ENCODE measurements around the gene DDX18. TPM values are rescaled to one million over a fixed set of nuclear protein-coding genes. Genes with fewer than 3 reads are reported as not detected.

The DDX18 gene
- total and polyA plus RNA-seq, 12 donors: 17.5 to 40.4 (median 29.3) TPM

DNA sequence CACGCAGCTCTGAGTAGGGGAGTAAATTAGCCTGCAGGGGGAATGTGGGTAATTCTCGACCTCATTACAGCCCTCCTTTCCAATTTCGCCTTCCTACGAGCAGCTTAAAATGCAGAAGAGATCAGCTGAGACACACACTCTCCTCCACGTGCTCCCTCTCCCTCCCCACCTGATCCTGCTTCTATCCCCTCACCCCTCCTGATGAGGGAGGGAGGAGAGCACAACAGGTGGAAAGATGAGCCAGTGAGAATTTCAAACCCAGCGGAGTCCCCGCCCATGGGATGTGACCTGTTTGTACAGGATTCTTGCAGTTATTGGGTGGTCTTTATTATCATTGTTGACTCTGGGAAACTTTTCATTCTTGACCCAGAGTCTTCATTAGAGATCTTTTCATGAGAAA is 35.5 kb downstream of the DDX18 start:
- Histone ChIP-seq H3K9me3 (no peaks in the 10 kb centered on the region), H3K4me3 (no peak overlapping the region), H3K27ac (no peak overlapping the region), H3K27me3 (peaks cover 0 to 87% (median 51%) of the 10 kb centered on the region in 7 donors), H3K36me3 (no peaks in the 10 kb centered on the region), H3K4me1 (no peaks in the 10 kb centered on the region)
- TF ChIP-seq, protein P1, sequence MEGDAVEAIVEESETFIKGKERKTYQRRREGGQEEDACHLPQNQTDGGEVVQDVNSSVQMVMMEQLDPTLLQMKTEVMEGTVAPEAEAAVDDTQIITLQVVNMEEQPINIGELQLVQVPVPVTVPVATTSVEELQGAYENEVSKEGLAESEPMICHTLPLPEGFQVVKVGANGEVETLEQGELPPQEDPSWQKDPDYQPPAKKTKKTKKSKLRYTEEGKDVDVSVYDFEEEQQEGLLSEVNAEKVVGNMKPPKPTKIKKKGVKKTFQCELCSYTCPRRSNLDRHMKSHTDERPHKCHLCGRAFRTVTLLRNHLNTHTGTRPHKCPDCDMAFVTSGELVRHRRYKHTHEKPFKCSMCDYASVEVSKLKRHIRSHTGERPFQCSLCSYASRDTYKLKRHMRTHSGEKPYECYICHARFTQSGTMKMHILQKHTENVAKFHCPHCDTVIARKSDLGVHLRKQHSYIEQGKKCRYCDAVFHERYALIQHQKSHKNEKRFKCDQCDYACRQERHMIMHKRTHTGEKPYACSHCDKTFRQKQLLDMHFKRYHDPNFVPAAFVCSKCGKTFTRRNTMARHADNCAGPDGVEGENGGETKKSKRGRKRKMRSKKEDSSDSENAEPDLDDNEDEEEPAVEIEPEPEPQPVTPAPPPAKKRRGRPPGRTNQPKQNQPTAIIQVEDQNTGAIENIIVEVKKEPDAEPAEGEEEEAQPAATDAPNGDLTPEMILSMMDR (IDR thresholded peaks at IDR 0.05): no peak
- intact Hi-C loops (cut with DNase I): no loop called here
- 4 to 5% methylated on average over 7 of the region's 7 CpGs for WGBS, 2 donors
- ATAC-seq: no peak
- no peak for DNase-seq

DNA sequence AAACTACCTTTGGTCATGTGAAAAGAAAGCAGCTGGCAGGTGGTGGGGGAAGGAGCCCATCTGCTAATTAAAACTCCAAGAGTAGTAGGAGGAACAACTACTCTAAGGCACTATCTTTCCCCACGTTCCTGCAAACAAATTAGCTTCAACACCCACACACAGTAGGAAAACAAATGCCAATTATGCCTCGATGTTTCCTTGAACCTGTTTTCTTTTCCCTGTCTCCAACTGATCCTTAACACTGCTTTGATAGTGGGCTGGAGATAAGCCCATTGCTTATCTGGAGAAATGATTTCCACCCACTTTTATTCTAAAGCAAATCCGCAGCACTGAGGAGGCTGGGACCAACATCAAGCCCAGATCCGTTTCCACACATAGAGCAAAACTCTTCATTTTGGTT is 36.0 kb downstream of the DDX18 start:
- no peaks in the 10 kb centered on the region for H3K9me3 ChIP-seq
- intact Hi-C loops (cut with DNase I): no loop called here
- WGBS, 2 donors: 1 to 6% methylated on average over 4 of the region's 4 CpGs
- TF ChIP-seq, protein P1 (IDR thresholded peaks at IDR 0.05): no peak
- peaks cover 0 to 91% (median 55%) of the 10 kb centered on the region in 7 donors for H3K27me3 ChIP-seq
- no peaks in the 10 kb centered on the region for H3K4me1 ChIP-seq
- no peak for ATAC-seq
- no peak overlapping the region for H3K4me3 ChIP-seq
- H3K36me3 ChIP-seq: no peaks in the 10 kb centered on the region
- no peak overlapping the region for H3K27ac ChIP-seq
- DNase-seq: no peak

DNA sequence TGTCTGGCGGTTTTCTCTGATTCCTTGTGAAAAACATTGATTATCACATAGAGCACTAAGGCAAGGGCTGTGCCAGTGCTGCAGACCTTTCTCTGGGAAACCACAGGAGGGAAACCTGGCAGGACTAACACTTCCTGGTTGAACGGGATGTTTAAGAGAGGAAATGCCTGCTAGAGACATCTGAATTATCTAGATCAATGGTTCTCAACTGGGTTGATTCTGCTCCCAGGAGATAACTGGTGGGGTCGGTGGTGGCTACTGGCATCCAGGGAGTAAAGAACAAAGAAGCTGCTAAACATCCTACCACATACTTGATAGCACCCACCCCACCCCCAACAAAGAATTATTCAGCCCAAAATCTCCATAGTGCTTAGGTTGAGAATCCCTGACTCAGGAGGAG is 37.5 kb downstream of the DDX18 start:
- H3K36me3 ChIP-seq: no peaks in the 10 kb centered on the region
- no peaks in the 10 kb centered on the region for H3K4me1 ChIP-seq
- 31 to 32% methylated on average over 3 of the region's 3 CpGs for WGBS, 2 donors
- ATAC-seq (no peak), DNase-seq (no peak)
- H3K4me3 ChIP-seq: no peak overlapping the region
- intact Hi-C loops (cut with DNase I): no loop called here
- H3K27ac ChIP-seq: no peak overlapping the region
- TF ChIP-seq, protein P1 (IDR thresholded peaks at IDR 0.05): no peak
- peaks cover 0 to 94% (median 54%) of the 10 kb centered on the region in 7 donors for H3K27me3 ChIP-seq
- no peaks in the 10 kb centered on the region for H3K9me3 ChIP-seq

DNA sequence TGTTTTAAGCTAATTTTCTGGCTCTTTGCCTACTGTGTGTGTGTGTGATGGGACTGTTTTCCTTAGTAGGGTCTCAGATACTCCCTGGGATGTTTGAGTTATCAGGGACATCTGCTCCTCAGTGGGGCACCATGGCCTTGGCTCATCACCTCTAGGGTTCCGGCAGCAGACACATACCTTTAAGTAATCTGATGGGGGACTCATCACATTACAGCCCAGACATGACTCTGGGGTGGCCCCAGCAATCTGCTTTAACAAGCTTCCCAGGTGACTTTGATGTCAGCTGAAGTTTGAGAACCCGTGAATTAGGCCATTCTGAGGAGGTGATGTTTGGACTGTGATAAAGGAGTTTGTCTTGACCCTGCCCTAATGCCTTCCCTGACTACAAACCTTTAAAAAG is 38.8 kb downstream of the DDX18 start:
- H3K36me3 ChIP-seq: no peaks in the 10 kb centered on the region
- TF ChIP-seq, protein P1 (IDR thresholded peaks at IDR 0.05): no peak
- H3K9me3 ChIP-seq: no peaks in the 10 kb centered on the region
- H3K4me1 ChIP-seq: no peaks in the 10 kb centered on the region
- intact Hi-C loops (cut with DNase I): no loop called here
- 23 to 43% methylated on average over 2 of the region's 2 CpGs for WGBS, 2 donors
- peaks cover 0 to 93% (median 43%) of the 10 kb centered on the region in 7 donors for H3K27me3 ChIP-seq
- ATAC-seq: no peak
- no peak for DNase-seq
- no peak overlapping the region for H3K4me3 ChIP-seq
- no peak overlapping the region for H3K27ac ChIP-seq

Data from heart right ventricle (tissue), 16 donors.